NB4 (cell line): ENCODE data around the gene ADARB2.

Source experiments
- MYC ChIP-seq: IDR thresholded peaks from 2 replicates; pipeline ENCODE4 v1.6.1; 2011; ENCODE audit warnings: low read depth, low read length
- POLR2A ChIP-seq: IDR thresholded peaks from 2 replicates; pipeline ENCODE4 v1.6.1; 2011; ENCODE audit warnings: mild to moderate bottlenecking; ENCODE audit not compliant: insufficient read length; ENCODE audit errors: extremely low read depth
- TF ChIP-seq, protein P1 (sequence below): IDR thresholded peaks from one replicate; pipeline ENCODE4 v1.5.1; 2012; ENCODE audit warnings: low read depth, low read length
- TF ChIP-seq, protein P2 (sequence below): IDR thresholded peaks from 2 replicates; pipeline ENCODE4 v1.6.1; 2011; ENCODE audit warnings: low read depth, low read length

DNA sequence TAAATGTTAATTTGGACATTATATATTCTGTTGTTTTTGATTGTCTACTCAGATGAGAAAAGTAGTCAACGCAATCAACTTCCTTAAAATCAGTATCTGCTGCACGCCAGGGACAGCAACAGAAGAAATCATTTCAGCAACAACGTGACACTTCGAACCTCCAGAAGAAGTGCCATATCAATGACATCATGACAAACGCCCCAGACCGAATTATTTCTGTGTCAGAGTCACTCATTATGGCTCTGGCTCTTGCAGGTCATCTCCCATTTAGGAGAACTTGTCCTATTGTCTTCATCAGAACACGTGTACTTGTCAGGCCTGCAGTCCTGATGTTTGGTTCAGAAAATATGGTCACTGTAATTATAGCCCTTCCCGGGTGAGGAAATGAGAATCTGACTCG is 276.3 kb downstream of the ADARB2 start:
- TF ChIP-seq, protein P1, sequence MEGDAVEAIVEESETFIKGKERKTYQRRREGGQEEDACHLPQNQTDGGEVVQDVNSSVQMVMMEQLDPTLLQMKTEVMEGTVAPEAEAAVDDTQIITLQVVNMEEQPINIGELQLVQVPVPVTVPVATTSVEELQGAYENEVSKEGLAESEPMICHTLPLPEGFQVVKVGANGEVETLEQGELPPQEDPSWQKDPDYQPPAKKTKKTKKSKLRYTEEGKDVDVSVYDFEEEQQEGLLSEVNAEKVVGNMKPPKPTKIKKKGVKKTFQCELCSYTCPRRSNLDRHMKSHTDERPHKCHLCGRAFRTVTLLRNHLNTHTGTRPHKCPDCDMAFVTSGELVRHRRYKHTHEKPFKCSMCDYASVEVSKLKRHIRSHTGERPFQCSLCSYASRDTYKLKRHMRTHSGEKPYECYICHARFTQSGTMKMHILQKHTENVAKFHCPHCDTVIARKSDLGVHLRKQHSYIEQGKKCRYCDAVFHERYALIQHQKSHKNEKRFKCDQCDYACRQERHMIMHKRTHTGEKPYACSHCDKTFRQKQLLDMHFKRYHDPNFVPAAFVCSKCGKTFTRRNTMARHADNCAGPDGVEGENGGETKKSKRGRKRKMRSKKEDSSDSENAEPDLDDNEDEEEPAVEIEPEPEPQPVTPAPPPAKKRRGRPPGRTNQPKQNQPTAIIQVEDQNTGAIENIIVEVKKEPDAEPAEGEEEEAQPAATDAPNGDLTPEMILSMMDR = no peak
- TF ChIP-seq POLR2A (no peak), MYC (no peak)
- TF ChIP-seq, protein P2, sequence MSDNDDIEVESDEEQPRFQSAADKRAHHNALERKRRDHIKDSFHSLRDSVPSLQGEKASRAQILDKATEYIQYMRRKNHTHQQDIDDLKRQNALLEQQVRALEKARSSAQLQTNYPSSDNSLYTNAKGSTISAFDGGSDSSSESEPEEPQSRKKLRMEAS = no peak
